SW 1271 (cell line): ENCODE measurements around the gene PBX1.
"Not testable (repeated sequence)": the region's sequence is repeated elsewhere in the genome, so short reads cannot be mapped to it uniquely, and the experiment has no call there.

Experiments used
- DNase-seq, 2 experiments: peaks; one replicate each; lab custom pipeline; 2025; lab: John Stamatoyannopoulos, UW

Gene PBX1

DNA sequence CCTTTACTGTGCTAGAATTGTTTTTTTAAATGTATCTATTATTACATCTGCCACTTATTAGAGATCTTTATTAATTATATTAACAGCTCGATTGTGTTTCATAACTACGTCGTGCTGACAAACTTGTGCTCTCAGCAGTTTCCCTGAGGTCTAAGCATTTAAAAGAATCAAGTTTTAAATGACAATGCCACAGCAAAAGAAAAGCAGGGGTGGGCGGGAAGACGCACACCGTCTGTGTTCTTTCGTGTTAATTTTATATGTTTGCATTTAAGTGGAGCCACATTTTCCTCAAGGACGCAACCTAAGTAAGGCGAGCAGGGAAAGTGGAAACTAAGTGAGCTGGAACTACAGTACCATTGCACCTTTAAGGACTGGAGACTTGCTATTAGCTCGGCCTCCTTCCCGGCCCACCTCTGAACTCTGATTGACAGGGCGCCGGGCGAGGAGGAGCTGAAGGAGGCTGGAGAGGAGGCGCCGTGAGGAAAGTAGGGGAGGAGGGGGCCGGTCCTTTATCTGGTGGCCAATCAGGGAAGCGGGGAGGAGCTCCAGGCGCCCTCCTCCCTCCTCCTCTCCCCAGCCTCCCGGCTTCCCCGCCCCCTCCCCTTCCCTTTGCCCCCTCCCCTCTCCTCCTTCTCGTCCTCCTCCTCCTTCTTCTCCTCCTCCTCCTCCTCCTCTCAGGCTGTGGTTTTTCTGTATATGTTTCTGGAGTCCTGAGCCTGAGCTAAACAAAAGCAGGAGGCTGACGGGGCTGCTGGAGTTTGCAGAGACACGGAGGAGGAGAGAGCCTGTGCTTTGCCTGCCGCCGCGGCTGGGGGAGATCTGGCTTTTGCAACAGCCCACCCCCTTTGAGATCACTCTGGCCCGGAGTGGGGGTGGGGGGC lies at the start of gene PBX1:
Gene PBX1, plus strand, starts transcription at position 724 of the 881 bp plus-strand sequence.
- peak; percentile 86 to 91 for DNase-seq

DNA sequence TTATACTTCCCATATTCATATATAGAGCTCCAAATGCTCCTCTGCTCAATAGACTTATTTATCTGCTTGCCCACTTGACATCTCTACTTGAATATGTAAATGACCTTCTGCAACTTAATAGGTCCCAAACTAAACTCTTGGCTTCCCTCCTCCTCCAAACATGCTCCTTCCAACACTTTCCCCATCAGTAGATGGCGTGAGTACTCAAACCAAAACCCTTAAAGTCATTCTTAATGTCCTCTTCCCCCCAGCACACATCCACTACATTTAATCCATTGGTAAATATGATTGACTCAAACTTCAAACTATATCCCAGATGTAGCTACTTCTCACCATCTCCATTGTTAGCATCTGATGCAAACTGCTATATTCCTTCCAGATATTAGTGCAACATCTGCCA lies 48.5 kb upstream of the PBX1 start:
- no peak for DNase-seq

DNA sequence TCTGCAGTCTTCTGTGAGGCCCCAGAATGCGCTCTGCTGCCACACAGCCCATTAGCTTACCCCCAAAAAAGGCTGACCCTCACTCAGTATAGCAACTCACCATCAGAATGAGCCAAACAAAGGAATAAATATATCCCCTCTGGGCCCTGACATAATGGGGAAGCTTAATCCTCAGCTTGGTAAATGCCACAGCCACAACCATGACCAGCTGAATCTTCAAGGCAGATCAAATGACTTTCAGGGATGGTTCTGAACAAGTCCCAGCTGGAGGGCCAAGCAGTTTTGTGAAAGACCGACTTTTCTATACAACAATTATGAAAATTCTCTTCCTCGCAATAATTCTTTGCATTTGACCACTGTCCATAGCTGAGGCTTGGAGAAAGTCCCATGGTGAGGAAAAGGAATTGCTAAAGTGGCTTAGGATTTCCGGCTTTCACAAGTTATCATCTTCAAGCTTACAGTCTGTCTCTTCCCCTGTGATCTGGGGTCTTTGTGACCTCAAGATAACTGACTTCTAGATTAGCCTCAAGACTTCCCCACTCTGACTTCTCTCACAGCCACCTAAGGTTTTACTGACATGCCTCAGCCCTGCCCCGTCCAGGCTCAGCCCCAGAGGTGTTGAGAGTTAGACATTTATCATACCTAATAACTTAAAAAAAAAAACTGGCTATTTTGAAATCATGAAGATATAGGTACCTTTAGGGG lies 47.8 kb upstream of the PBX1 start:
- no peak for DNase-seq

DNA sequence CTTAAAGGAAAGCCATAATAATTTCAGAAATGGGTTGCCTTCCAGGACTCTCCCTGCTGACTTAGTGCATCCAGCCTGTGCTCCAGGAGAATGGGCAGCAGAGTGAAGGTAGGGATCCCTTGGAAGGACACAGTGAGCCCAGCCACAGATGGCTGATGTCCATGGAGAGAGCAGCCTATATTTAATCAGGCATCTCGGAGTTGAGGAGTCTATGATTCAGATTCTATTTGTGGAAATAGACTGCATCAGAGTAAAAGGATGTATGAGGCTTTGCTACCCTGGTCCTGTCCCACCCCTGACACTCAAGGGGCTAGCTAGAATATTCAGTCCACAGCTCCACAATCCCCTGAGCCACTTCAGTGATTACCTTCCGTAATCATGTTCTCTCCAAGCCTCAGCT lies 43.8 kb upstream of the PBX1 start:
- no peak for DNase-seq

DNA sequence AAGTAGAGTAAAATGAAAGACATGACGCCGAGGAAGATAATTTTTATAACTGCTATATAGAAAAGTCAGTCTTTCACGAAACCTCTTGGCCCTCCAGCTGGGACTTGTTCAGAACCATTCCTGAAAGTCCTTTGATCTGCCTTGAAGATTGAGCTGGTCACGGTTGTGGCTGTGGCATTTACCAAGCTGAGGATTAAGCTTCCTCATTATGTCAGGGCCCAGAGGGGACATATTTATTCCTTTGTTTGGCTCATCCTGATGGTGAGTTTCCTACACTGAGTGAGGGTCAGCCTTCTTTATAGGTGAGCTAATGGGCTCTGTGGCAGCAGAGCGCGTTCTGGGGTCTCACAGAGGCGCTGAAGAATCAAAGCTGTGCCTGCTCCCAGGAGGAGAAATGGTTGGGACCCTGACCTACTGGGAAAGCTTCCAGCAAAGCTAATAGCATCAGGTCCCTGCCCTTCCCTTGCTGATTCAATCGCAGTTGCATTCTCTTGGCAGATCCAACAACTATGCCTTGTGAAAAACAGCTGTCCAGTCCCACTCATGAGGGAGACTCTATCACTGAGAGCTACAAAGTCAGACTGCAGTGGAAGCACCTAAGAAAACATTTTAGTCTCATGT lies 43.2 kb upstream of the PBX1 start:
- no peak for DNase-seq

DNA sequence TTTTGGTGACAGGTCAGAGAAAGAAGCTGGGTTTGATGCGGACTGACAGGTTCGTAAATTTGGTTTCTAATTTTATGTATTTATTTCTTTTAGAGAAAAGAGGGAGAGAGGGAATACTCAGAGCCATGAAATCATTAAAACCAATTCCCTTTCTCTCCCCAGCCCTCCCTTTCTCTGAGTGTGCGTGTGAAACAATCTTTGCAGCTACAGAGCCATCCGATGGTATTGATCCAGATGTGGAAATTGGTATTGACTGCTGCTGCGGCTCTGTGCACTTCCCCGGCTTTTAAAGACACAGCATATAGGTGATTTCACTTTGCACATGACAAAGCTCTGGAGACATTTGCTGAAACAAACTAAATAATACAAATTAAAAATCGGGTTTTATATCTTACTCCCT lies 42.4 kb upstream of the PBX1 start:
- no peak for DNase-seq

DNA sequence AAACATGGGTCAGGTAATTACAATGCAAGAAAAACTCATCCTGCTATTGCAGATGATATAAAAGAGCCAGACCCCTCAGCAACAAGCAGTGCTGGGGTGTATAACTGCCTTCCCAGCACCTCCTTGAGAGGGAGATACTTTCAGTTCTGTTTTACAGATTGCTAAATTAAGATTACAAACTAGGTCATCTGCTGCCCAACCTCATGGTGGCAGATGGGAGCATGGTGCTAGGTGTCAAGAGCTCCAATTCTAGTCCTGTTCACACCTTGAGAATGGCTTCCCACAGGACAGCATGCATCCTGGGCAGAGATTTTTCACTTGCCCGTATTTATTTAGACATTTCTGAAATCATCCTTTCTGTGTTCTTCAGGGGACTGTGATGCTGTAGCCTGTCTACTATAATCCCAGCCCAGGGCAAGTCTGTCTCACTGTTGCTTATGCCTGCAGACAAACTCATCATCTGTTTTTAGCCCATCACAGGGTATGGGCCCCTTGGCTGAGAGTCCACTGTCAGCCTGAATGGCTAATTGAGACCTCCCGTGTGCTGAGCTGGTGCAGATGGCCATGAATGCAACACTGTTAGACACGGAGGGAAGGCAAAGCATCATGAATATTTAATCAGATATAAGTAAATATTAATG lies 40.2 kb upstream of the PBX1 start:
- DNase-seq: no peak

DNA sequence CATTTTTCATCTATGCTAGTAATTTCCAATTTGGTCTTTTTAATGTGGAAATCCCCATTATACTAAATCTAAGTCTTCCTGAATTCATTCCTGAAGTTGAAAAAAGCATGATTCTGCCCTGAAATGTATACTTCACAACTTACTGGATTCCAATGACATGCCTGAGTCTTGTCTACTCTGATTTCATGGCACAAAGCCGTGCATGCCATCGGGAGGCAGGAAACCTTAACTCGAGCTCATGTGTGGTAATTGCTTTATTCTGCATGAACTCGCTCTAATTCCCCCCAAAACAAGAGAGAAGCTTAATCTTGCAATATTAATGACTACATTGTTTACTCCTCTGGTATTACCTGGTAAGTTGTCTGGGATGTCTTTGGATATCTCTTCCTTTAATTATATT lies 39.6 kb upstream of the PBX1 start:
- DNase-seq: no peak

DNA sequence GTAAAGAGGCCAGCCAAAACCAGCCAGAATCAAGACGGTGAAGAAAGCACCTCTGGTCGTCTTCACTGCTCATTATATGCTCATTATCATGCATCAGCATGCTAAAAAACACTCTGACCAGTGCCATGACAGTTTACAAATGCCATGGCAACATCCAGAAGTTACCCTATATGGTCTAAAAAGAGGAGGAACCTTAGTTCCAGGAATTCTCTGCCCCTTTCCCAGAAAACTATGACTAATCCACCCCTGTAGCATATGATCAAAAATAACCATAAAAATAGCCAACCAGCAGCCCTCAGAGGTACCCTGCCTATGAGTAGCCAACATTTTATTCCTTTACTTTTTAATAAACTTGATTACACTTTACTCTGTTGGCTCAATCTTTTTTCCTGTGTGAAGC lies 34.2 kb upstream of the PBX1 start:
- DNase-seq: no peak

DNA sequence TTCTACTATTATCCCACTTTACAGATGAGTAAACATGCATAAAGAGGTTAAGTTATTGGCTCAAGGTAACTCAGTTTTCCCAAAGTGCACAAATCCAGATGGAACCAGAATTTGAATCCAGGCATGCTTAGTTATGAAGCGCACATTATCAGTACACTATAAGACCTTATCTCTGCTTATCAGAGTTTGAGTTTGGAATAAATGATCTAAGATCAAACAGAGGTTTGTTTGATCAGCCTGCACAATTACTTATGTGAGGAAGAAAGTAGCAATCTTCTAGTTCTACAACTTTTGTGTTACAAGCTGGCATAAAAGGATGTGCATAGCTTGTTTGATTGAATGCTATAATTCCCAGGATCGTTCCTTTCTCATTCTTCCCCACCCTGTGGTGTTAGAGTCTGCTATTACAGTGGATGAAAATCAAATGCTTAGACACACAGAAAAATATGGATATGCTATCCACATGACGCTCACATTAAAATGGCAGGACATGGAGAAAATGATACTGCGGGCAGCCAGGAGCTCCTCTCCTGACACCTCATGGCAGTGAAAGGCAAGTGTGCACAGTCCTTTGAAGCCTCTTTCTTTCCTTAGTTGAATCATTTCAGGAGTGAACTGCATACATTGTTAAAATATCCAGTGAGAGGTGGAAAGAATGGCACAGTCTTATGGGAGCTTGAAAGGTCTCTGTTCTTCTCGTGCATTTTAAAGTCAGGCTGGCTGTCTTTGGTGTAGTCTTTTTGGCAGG lies 23.9 kb upstream of the PBX1 start:
- DNase-seq: no peak

DNA sequence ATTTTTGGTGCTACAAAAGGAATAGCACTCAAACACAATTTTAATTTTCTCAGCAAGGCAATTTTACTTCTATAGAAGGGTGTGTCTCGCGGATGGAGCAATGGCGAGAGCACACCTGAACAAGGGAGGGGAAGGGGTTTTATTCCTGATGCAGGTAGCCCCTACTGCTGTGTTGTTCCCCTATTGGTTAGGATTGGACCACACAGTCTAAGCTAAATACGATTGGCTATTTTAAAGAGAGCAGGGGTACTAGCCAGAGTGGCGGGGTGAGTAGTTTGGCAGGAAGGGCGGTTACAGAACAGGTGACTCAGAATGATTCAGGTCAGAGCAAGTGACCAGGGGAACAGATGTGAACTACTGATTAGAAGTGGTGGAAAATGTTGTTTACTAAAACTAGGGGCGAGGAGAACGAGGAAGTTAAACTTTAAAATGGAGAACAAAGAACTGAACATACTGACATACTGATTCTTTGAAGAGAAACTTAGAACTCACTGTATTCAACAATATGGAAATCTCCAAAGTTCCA lies 6.5 kb upstream of the PBX1 start:
- not testable (repeated sequence) for DNase-seq

DNA sequence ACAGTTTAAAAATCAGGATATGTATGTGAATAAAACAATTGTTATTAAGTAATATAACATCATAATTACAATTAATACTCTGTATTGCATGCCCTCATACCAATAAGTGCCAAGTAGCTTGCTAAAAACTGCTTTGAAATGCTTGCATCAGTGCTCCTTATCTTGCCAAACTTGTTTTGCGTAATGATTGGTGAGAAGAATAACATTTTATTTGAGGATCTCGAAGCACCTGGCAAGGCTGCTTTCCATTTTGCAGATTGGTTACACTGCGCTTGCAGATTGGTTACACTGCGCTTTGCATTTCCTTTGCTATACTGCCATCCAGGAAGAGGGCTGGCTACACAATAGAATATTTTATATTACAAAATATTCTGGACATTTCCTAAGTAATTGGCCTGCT lies 1.7 kb upstream of the PBX1 start:
- DNase-seq: no peak

DNA sequence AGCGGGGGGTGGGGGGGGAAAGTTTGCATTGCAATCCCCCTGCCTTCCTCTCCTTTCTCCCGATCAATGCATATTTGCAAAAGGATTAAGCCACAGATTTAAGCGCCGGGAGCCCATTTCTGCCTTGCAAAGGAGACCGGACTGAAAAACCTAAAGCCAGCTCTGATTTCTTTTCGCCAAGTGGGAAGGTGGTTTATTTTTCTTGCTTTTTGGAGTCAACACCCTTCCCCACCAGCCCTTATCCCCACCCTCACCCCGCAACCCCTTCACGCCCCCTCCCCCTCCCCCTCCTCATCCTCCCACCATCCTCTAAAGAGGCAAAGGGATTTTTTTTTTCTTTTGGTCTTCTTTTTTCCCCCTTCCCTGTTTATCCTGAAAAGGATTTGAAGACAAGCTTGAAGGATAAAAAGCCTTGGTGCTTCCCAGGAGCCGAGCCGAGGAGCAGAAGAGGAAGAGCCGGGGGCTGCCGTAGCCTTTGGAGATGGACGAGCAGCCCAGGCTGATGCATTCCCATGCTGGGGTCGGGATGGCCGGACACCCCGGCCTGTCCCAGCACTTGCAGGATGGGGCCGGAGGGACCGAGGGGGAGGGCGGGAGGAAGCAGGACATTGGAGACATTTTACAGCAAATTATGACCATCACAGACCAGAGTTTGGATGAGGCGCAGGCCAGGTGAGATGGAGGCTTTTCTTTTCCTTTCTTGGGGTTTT lies 513 bp downstream of the PBX1 start:
- DNase-seq: no peak

DNA sequence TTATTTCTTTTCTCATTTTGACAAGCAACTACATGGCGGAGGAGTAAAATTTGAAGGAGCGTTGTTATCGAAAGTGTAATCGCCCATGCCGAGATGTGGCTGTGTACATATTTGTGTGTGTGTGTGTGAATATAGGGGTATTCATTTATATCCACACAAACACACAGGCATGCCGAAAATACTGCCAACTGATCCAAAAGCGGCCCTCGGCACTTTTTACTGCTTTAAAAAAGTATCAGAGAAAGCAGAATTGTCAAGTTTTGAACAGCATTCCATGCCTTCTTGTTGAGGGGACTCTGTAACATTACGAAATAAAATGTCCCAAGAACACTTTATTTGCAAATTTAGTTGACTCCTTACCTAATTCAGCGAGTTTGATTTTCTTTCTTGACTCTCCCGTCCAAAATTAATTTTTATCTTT lies 1.1 kb downstream of the PBX1 start:
- no peak for DNase-seq

DNA sequence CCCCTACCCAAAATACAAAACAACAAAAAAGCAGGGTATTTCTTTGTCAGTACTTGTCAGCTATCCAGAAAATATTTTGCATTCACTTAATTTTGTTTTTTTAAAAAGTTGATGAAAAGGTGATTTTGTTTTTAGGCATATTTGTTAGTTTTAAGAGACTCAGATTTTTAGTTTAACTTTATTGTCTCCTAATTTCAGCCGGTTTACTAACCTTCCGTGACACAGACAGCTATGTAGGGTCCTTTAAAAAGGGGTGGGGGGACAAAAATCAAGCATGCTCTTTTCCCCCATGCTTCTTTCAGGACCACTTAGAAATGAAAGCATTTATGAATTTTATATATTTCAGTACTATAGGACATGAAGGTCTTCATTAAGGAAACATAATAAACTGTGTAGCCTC lies 1.6 kb downstream of the PBX1 start:
- DNase-seq: no peak

DNA sequence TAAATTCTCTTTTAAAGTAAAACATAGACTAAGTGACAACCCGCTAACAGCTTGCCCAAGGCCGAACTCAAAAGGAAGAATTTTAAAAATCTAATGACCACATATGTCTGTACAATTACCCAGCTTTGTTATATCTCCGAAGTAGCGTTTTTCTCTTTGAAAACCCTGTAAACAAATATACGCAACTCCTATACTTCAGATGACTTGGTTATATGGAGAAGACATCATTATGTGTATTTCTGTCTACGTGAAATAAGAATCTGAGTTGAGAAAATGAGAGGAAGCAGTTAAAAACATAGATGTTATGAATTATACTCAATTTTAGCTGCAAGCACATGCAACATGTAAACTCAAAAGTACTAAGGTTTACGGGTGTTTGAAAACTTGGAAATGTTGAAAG lies 2.0 kb downstream of the PBX1 start:
- no peak for DNase-seq

DNA sequence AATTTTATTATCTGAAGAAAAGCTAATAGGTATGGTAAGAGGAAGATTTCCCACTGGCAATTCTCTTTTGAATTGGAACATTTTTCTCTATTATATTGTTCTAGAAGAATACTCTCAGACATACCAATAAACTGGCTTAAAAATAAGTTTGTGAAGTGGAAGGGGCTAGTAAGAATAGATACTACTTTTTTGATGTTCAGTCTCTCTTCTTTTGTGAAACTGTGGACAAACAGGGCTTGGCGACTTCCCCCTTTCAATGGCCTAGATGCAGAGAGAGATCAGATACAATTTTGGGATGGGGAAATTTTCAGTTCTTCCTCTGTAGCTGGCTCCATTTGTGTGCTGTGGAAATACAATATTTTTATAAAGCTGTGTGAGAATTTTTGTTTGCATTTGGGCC lies 2.5 kb downstream of the PBX1 start:
- no peak for DNase-seq

DNA sequence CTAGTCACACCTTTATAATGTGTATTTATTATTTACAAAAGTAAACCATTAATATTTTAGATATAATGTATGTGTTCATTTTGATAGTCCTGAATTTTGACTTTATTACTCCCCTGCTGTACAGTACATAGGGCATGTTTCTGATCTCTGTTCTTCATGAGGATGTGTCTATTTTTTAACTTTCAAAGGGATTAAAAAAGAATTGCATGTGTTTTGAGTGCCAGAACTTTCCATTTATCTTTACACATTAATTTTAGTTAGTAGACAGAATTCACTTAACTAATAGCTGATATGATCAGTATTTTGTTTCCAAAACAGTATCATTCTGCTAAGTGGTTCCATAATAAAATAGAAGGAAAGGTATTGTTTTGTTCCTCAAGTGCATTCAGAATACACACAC lies 3.1 kb downstream of the PBX1 start:
- no peak for DNase-seq

DNA sequence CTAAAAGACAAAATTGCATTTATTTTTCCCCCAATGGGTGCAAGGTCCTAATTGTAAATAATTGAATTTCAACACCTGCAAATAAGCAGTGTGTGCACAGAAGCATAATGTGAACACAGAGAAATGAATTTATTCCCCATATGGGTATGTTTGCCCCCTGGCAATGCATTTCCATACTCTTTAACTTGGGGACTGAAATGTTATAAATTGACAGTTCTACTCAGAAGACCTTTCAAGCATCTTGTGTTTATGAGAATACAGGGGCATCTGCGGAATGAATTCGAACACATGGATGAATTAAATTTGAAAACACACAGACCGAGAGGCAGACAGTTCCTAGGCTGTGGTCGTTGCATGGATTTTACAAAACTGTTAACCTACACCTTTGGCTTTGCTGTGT lies 3.5 kb downstream of the PBX1 start:
- DNase-seq: no peak

DNA sequence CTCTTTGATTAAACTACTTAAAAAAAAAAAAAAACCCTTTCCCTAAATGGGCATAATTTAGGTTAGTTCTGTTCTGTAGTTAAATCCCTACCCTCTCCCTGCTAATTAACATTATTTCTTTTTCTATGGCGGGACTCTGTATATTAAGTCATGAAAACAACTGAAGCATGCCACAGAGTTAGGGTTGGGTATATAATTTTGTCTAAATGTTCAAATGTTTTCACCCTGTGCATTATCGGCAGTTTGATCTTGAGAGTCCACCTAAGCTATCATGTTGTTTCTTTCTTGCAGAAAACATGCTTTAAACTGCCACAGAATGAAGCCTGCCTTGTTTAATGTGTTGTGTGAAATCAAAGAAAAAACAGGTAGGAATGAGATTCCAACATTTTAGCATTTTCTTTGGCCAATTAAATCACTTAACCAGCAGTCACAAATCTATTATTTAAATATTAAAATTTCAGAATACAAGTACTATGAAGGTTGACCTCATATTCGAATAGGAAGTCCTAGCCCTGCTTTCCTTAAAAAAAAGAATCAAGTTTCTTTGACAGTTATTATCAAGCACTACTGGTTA lies 4.0 kb downstream of the PBX1 start:
- DNase-seq: no peak
